AG10803 (cell line): ENCODE results near the gene KRTAP3-1.

Experiments
- DNase-seq: peaks from one replicate; pipeline ENCODE4 v3.0.0; 2010; ENCODE audit warnings: low read depth
- H3K4me3 ChIP-seq: 2 replicates; pipeline ENCODE4 v1.5.1; 2011; ENCODE audit warnings: mild to moderate bottlenecking, low read length, control low read depth
- TF ChIP-seq, protein P1 (sequence below): conservative IDR thresholded peaks from 2 replicates; pipeline ENCODE4 v1.5.1; 2011; ENCODE audit warnings: mild to moderate bottlenecking, low read length, control low read depth, inconsistent platforms

Gene KRTAP3-1

DNA sequence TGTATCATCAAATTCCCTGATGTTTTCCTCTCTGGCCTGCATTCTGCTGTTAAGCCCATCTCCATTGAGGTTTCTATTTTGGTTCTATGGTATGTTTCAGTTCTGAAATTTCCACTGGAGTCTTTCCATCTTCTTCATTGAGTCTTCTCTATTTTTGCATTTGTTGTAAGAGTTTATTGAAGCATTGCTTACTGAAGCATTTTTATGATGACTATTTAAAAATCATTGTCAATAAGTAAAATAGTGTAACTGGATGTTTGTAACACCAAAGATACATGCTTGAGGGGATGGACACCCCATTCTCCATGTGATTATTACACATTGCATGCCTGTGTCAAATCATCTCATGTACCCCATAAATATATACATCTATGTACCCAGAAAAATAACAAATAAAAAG, 33.4 kb downstream of the KRTAP3-1 start:
- DNase-seq: no peak
- no peak overlapping the region for H3K4me3 ChIP-seq
- TF ChIP-seq, protein P1, sequence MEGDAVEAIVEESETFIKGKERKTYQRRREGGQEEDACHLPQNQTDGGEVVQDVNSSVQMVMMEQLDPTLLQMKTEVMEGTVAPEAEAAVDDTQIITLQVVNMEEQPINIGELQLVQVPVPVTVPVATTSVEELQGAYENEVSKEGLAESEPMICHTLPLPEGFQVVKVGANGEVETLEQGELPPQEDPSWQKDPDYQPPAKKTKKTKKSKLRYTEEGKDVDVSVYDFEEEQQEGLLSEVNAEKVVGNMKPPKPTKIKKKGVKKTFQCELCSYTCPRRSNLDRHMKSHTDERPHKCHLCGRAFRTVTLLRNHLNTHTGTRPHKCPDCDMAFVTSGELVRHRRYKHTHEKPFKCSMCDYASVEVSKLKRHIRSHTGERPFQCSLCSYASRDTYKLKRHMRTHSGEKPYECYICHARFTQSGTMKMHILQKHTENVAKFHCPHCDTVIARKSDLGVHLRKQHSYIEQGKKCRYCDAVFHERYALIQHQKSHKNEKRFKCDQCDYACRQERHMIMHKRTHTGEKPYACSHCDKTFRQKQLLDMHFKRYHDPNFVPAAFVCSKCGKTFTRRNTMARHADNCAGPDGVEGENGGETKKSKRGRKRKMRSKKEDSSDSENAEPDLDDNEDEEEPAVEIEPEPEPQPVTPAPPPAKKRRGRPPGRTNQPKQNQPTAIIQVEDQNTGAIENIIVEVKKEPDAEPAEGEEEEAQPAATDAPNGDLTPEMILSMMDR: no peak

DNA sequence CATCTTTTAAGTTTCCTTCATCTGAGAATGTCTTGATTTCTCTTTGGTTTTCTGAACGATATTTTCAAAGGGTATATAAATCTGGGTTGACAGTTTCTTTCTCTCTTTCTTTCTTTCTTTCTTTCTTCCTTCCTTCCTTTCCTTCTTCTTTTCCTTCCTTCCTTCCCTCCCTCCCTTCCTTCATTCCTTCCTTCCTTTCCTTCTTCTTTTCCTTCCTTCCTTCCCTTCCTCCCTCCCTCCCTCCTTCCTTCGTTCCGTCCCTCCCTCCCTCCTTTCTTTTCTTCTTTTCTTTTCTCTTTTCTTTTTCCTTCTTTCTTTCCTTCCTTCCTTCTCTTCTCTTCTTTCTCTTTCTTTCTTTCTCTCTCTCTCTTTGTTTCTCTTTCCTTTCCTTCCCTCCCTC, 34.6 kb downstream of the KRTAP3-1 start:
- no peak for DNase-seq
- no peak overlapping the region for H3K4me3 ChIP-seq
- TF ChIP-seq, protein P1: no peak

- DNase-seq: no peak
- no peak overlapping the region for H3K4me3 ChIP-seq
- TF ChIP-seq, protein P1: no peak
Measured at GRCh38 chr17:40967582-40967981, 41.3 kb downstream of the KRTAP3-1 start.

DNA sequence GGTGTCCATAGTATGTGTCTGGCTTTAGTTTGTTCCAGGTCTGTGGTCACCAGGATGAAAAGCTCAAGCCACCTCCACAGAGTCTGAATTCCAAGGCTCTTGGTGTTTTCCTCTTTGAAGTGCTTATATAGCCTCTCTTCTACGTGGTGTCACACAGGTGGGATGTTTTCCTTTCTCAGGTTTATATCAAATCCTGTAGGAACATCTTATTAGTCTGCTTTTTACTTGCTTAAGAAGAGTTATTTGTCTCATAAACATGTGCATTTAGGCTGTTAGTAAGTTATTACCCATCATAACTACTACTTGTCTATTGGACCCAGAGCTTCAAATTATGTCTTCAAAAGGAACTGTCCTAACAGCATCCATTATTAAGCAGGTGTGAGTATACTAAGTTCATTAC, 42.1 kb downstream of the KRTAP3-1 start, which contains the start of gene KRT39:
Gene KRT39 (minus strand): TSS at position 101 of the 400 bp plus-strand sequence. CDS start 92 bp downstream, at position 9.
- no peak for DNase-seq
- no peak within 1 kb of the TSS for H3K4me3 ChIP-seq
- TF ChIP-seq, protein P1: no peak

GRCh38 chr17:40963838-40964237, 45.1 kb downstream of the KRTAP3-1 start:
- no peak overlapping the region for H3K4me3 ChIP-seq

DNA sequence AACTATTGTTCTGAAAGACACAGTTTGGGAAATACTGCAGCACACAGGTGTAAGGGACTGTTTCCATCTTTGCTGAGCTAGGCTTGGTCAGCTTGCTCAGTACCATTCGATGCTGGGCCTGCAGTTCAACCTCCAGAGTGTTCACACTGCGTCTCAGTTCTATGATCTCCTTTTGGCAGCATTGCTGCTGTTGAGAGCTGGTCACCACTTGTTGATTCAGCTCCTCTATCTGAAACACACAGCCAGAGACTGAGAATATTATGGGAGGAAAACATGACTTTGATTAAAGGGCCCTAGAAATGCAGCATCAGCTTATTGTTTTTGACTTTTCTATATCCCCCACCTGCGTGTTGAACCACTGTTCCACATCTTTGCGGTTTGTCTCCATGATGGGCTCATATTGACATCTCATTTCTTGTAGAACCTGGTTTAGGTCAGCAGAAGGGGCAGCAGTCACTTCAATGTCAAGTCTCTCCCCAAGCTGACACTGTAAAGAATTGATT, 46.8 kb downstream of the KRTAP3-1 start:
- DNase-seq: no peak
- no peak overlapping the region for H3K4me3 ChIP-seq

More at GRCh38 chr17:40963838-40964237, 45.1 kb downstream of the KRTAP3-1 start:
- no peak for DNase-seq
- TF ChIP-seq, protein P1: peak; percentile 62

GRCh38 chr17:40961591-40961990, 47.3 kb downstream of the KRTAP3-1 start:
- DNase-seq: no peak
- no peak overlapping the region for H3K4me3 ChIP-seq
- TF ChIP-seq, protein P1: no peak

More for the DNA sequence above, 46.8 kb downstream of the KRTAP3-1 start:
- TF ChIP-seq, protein P1: no peak
